SK-N-SH (cell line): Measurements from ENCODE around the gene MAP4K3. TPM values are rescaled to one million over a fixed set of nuclear protein-coding genes. Genes with fewer than 3 reads are reported as not detected.

Experiments used
- CTCF ChIA-PET: fragments of 300-600, 350-600 bp; formaldehyde crosslinking; extraction: SDS; loops from one replicate; lab custom pipeline; 2021; lab: Yijun Ruan, JAX
- POLR2A ChIA-PET: fragments of 350-600 bp; sonication (Branson Sonifier 250); formaldehyde crosslinking; extraction: SDS; loops from one replicate; lab custom pipeline; 2020; ENCODE audit warnings: antibody characterized with exemption, inconsistent platforms; lab: Yijun Ruan, JAX
- DNase-seq: peaks from one replicate; pipeline ENCODE4 v3.0.0; 2012
- H2AFZ ChIP-seq: fragments of 200-600 bp; sonication (generic); 2 replicates; pipeline ENCODE4 v1.8.1; 2016; ENCODE audit warnings: antibody characterized with exemption, mild to moderate bottlenecking, low read depth
- H3F3A ChIP-seq: fragments of 200-600 bp; sonication (generic); replicated peaks from 2 replicates; pipeline ENCODE3; 2016; ENCODE audit warnings: antibody characterized with exemption, mild to moderate bottlenecking; ENCODE audit not compliant: insufficient read depth
- H3K27ac ChIP-seq, 2 experiments: fragments of 200-500 bp in 1 of 2; fragments of 200-600 bp in 1 of 2; sonication (Bioruptor generic) in 1 of 2; sonication (generic), shearing (Covaris generic) in 1 of 2; 2 replicates each; pipeline versions ENCODE4 v1.5.1 to v1.6.1; 2014 to 2016; ENCODE audit warnings: low read depth in 2 of 2, inconsistent platforms in 1 of 2, low read length in 1 of 2, mild to moderate bottlenecking in 1 of 2, mixed read lengths in 1 of 2
- H3K27me3 ChIP-seq: fragments of 200-600 bp; sonication (generic), shearing (Covaris generic); 2 replicates; pipeline ENCODE4 v1.6.1; 2016; ENCODE audit warnings: mixed run types; ENCODE audit not compliant: insufficient read depth
- H3K36me3 ChIP-seq, 2 experiments: fragments of 200-500 bp in 1 of 2; fragments of 200-600 bp in 1 of 2; sonication (Bioruptor generic) in 1 of 2; sonication (generic) in 1 of 2; replicated peaks in 1 of 2; 2 replicates each; pipeline versions ENCODE3 to v1.5.1; 2014 to 2016; ENCODE audit warnings: low read length in 1 of 2, mild to moderate bottlenecking in 1 of 2; ENCODE audit not compliant: insufficient read depth in 2 of 2, control insufficient read depth in 1 of 2
- H3K4me1 ChIP-seq, 2 experiments: fragments of 200-500 bp in 1 of 2; fragments of 200-600 bp in 1 of 2; sonication (Bioruptor generic) in 1 of 2; sonication (generic), shearing (Covaris generic) in 1 of 2; 2 replicates each; pipeline versions ENCODE4 v1.5.1 to v1.6.1; 2014 to 2016; ENCODE audit warnings: low read depth in 1 of 2, low read length in 1 of 2, mixed run types in 1 of 2; ENCODE audit not compliant: insufficient read depth in 2 of 2, control insufficient read depth in 1 of 2
- H3K4me2 ChIP-seq: fragments of 200-600 bp; sonication (generic), shearing (Covaris generic); 2 replicates; pipeline ENCODE4 v1.6.1; 2017; ENCODE audit warnings: mixed run types
- H3K4me3 ChIP-seq, 2 experiments: fragments of 200-500 bp in 1 of 2; fragments of 200-600 bp in 1 of 2; sonication (Bioruptor generic) in 1 of 2; sonication (generic), shearing (Covaris generic) in 1 of 2; 2 replicates each; pipeline versions ENCODE4 v1.5.1 to v1.8.1; 2014 to 2016; ENCODE audit warnings: low read depth in 2 of 2, inconsistent platforms in 1 of 2, low read length in 1 of 2, mild to moderate bottlenecking in 1 of 2, mixed read lengths in 1 of 2, moderate library complexity in 1 of 2
- H3K79me2 ChIP-seq: fragments of 200-600 bp; sonication (generic); 2 replicates; pipeline ENCODE4 v1.8.1; 2017; ENCODE audit warnings: mild to moderate bottlenecking; ENCODE audit not compliant: insufficient read depth
- H3K9ac ChIP-seq: fragments of 200-600 bp; sonication (generic); 2 replicates; pipeline ENCODE4 v1.6.1; 2017; ENCODE audit warnings: mixed run types
- H3K9me2 ChIP-seq: fragments of 200-600 bp; sonication (generic); 2 replicates; pipeline ENCODE4 v1.6.1; 2017; ENCODE audit warnings: mixed run types
- H3K9me3 ChIP-seq: fragments of 200-600 bp; sonication (generic); 2 replicates; pipeline ENCODE4 v1.6.1; 2017; ENCODE audit warnings: mixed run types, mild to moderate bottlenecking, moderate library complexity
- H4K20me1 ChIP-seq: fragments of 200-600 bp; sonication (generic); 2 replicates; pipeline ENCODE4 v1.6.1; 2017; ENCODE audit warnings: mild to moderate bottlenecking, mixed run types; ENCODE audit not compliant: insufficient read depth
- CHD2 ChIP-seq: fragments of 150-350 bp; IDR thresholded peaks from 2 replicates; pipeline ENCODE4 v1.6.1; 2018; ENCODE audit warnings: low read length; ENCODE audit not compliant: partially characterized antibody
- CTCF ChIP-seq: fragments of 200-600 bp; sonication (generic); IDR thresholded peaks from 2 replicates; pipeline ENCODE4 v1.6.1; 2017; ENCODE audit warnings: antibody characterized with exemption, mild to moderate bottlenecking, moderate library complexity
- FOXM1 ChIP-seq: IDR thresholded peaks from 2 replicates; pipeline ENCODE4 v1.4.0; 2012; ENCODE audit warnings: low read depth, mild to moderate bottlenecking
- GABPA ChIP-seq: IDR thresholded peaks from 2 replicates; pipeline ENCODE4 v1.4.0; 2012; ENCODE audit warnings: low read depth, mild to moderate bottlenecking
- GATA2 ChIP-seq: sonication (generic); formaldehyde crosslinking; IDR thresholded peaks from 2 replicates; pipeline ENCODE4 v1.5.0; 2020; ENCODE audit warnings: mild to moderate bottlenecking, missing genetic modification reagents
- JUND ChIP-seq: IDR thresholded peaks from 2 replicates; pipeline ENCODE4 v1.4.0; 2012
- MAX ChIP-seq: IDR thresholded peaks from 2 replicates; pipeline ENCODE4 v1.4.0; 2012; ENCODE audit warnings: low read depth
- MEF2A ChIP-seq: IDR thresholded peaks from 2 replicates; pipeline ENCODE4 v1.4.0; 2012; ENCODE audit warnings: low read depth, borderline replicate concordance
- NFIC ChIP-seq: IDR thresholded peaks from 2 replicates; pipeline ENCODE4 v1.4.0; 2012; ENCODE audit warnings: borderline replicate concordance
- NRF1 ChIP-seq: IDR thresholded peaks from 2 replicates; pipeline ENCODE4 v1.6.1; 2012; ENCODE audit warnings: low read depth, mild to moderate bottlenecking, low read length
- RCOR1 ChIP-seq: fragments of 150-350 bp; IDR thresholded peaks from 2 replicates; pipeline ENCODE4 v1.6.1; 2017; ENCODE audit warnings: antibody characterized with exemption, low read length
- REST ChIP-seq: IDR thresholded peaks from 2 replicates; pipeline ENCODE4 v1.6.1; 2012; ENCODE audit warnings: mild to moderate bottlenecking, low read depth, low read length, moderate library complexity
- RFX5 ChIP-seq: IDR thresholded peaks from 2 replicates; pipeline ENCODE4 v1.6.1; 2012; ENCODE audit warnings: mild to moderate bottlenecking, improper control_type of control experiment, low read length
- RXRA ChIP-seq: IDR thresholded peaks from 2 replicates; pipeline ENCODE4 v1.4.0; 2012; ENCODE audit warnings: low read depth, mild to moderate bottlenecking, borderline replicate concordance
- SIN3A ChIP-seq: IDR thresholded peaks from 2 replicates; pipeline ENCODE4 v1.6.1; 2012; ENCODE audit warnings: low read depth, mild to moderate bottlenecking, low read length, moderate library complexity, borderline replicate concordance
- SMC3 ChIP-seq: IDR thresholded peaks from 2 replicates; pipeline ENCODE4 v1.6.1; 2012; ENCODE audit warnings: low read depth, low read length, improper control_type of control experiment
- USF2 ChIP-seq: fragments of 150-350 bp; IDR thresholded peaks from 2 replicates; pipeline ENCODE4 v1.6.1; 2017; ENCODE audit warnings: antibody characterized with exemption, low read length, low read depth, borderline replicate concordance
- polyA plus RNA-seq, 3 experiments: library from polyadenylated mRNA; depleted of rRNA; stranded (reverse); fragments of >200 nt; gene quantifications; 2 replicates each; pipeline ENCODE4 v1.2.3, GENCODE V29; 2012

Gene MAP4K3
- polyA plus RNA-seq, 1 of the 3 experiments (the other 2 are of a cell fraction), result 8.8 TPM

- no peak for TF ChIP-seq MEF2A
- no peak for TF ChIP-seq MAX
- TF ChIP-seq FOXM1, result no peak
- no peak for TF ChIP-seq REST
- TF ChIP-seq CHD2, result no peak
- no peak for TF ChIP-seq NRF1
- TF ChIP-seq RCOR1, result 0 out of 2 replicates have a peak, but pooled peaks have one; percentile 42
- peak; percentile 9; the same call in 1 of the 2 replicates for TF ChIP-seq NFIC
These were observed 47.8 kb upstream of the MAP4K3 start (continued) for GRCh38 chr2:39484620-39485495.

- H3K27ac ChIP-seq, result no peak overlapping the region
- H2AFZ ChIP-seq, result no peak overlapping the region
- H3K27me3 ChIP-seq, result no peaks in the 10 kb centered on the region
- no peaks in the 10 kb centered on the region for H3K36me3 ChIP-seq
- H3K9me3 ChIP-seq, result no peaks in the 10 kb centered on the region
- H3F3A ChIP-seq, result peaks cover 11% of the 10 kb centered on the region
- H3K9me2 ChIP-seq, result no peaks in the 10 kb centered on the region
- no peaks in the 10 kb centered on the region for H4K20me1 ChIP-seq
- H3K4me1 ChIP-seq, result peaks cover 13 to 17% of the 10 kb centered on the region in 2 experiments; a peak in 3 of 4 replicates
- no peak for TF ChIP-seq NFIC
- no peak for TF ChIP-seq NRF1
- no peak for TF ChIP-seq FOXM1
- TF ChIP-seq RXRA, result no peak
- TF ChIP-seq USF2, result no peak
- no peak for TF ChIP-seq GABPA
- no peak for TF ChIP-seq RFX5
- TF ChIP-seq REST, result no peak
- no peak for TF ChIP-seq RCOR1
- no peak for TF ChIP-seq JUND
- no peak for TF ChIP-seq GATA2 (CRISPR knock-in tag)
- no peak for TF ChIP-seq SMC3
- TF ChIP-seq MAX, result no peak
- no peak for TF ChIP-seq CTCF
- no peak for TF ChIP-seq SIN3A
- TF ChIP-seq, all 33 proteins: peak for 0
- POLR2A ChIA-PET, result no interaction called here
- H3K79me2 ChIP-seq, result no peaks in the 10 kb centered on the region
- no peak overlapping the region for H3K9ac ChIP-seq
- no peak overlapping the region for H3K4me2 ChIP-seq
- no peak overlapping the region for H3K4me3 ChIP-seq
- DNase-seq, result no peak
- CTCF ChIA-PET, result interaction anchor here (1.7 kb wide), 1 partner anchor 104 kb away, joined by 5 read pairs; no protein-coding TSS in a partner anchor
These were observed 47.1 kb upstream of the MAP4K3 start for GRCh38 chr2:39484206-39484605.
